HG03442 (cell line): ENCODE data around the gene OBSCN.

ENCODE experiments used
- ATAC-seq: cut with Tn5 transposase; IDR thresholded peaks from one replicate; pipeline ENCODE4 v1.9.1; 2021; ENCODE audit warnings: mild to moderate bottlenecking, moderate library complexity; ENCODE audit not compliant: unreplicated experiment

Gene OBSCN

GRCh38 chr1:228337031-228337564 is 129.3 kb downstream of the OBSCN start:
- no peak for ATAC-seq

- ATAC-seq = no peak
Measured at GRCh38 chr1:228337711-228338520, 130.1 kb downstream of the OBSCN start.

GRCh38 chr1:228338521-228339051 is 130.7 kb downstream of the OBSCN start:
- no peak for ATAC-seq

GRCh38 chr1:228339059-228339704 is 131.3 kb downstream of the OBSCN start:
- no peak for ATAC-seq

- no peak for ATAC-seq
Measured at GRCh38 chr1:228339766-228340685, 132.2 kb downstream of the OBSCN start.

- no peak for ATAC-seq
Measured at GRCh38 chr1:228340686-228341449, 133.0 kb downstream of the OBSCN start.

- ATAC-seq = no peak
Measured at GRCh38 chr1:228341450-228341813, 133.6 kb downstream of the OBSCN start.

GRCh38 chr1:228341814-228342626 is 134.2 kb downstream of the OBSCN start:
- ATAC-seq = no peak

- ATAC-seq = no peak
Measured at GRCh38 chr1:228342627-228343190, 134.9 kb downstream of the OBSCN start.

- no peak for ATAC-seq
Measured at GRCh38 chr1:228343191-228343661, 135.4 kb downstream of the OBSCN start.

GRCh38 chr1:228344631-228345072 is 136.8 kb downstream of the OBSCN start:
- no peak for ATAC-seq

- ATAC-seq = no peak
Measured at GRCh38 chr1:228345201-228345930, 137.5 kb downstream of the OBSCN start.

GRCh38 chr1:228346731-228347130 is 138.9 kb downstream of the OBSCN start:
- ATAC-seq = no peak

GRCh38 chr1:228347181-228347580 is 139.3 kb downstream of the OBSCN start:
- ATAC-seq = no peak

- no peak for ATAC-seq
Measured at GRCh38 chr1:228348708-228349467, 141.0 kb downstream of the OBSCN start.

- ATAC-seq = no peak
Measured at GRCh38 chr1:228349701-228350171, 141.9 kb downstream of the OBSCN start.

GRCh38 chr1:228350179-228350742 is 142.4 kb downstream of the OBSCN start:
- ATAC-seq = no peak
